Measurements from ENCODE around the gene LYSMD1.

The LYSMD1 gene

GRCh38 chr1:151187205-151187604, 21.5 kb upstream of the LYSMD1 start:
- TF ChIP-seq, protein P1, sequence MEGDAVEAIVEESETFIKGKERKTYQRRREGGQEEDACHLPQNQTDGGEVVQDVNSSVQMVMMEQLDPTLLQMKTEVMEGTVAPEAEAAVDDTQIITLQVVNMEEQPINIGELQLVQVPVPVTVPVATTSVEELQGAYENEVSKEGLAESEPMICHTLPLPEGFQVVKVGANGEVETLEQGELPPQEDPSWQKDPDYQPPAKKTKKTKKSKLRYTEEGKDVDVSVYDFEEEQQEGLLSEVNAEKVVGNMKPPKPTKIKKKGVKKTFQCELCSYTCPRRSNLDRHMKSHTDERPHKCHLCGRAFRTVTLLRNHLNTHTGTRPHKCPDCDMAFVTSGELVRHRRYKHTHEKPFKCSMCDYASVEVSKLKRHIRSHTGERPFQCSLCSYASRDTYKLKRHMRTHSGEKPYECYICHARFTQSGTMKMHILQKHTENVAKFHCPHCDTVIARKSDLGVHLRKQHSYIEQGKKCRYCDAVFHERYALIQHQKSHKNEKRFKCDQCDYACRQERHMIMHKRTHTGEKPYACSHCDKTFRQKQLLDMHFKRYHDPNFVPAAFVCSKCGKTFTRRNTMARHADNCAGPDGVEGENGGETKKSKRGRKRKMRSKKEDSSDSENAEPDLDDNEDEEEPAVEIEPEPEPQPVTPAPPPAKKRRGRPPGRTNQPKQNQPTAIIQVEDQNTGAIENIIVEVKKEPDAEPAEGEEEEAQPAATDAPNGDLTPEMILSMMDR (conservative IDR thresholded peaks at IDR 0.05; ENCODE audit: low read depth, low read length) = no peak
- Histone ChIP-seq H3K79me2 (ENCODE audit: insufficient read depth, low read depth) (peaks cover 31% of the 10 kb centered on the region), H3K27ac (no peak overlapping the region), H3K36me3 (ENCODE audit: insufficient read depth) (peaks cover 22% of the 10 kb centered on the region; the same call in 1 of the 2 replicates), H3K4me2 (no peak overlapping the region), H3K4me3 (IDR thresholded peaks at IDR 0.05; ENCODE audit: insufficient read depth, low read depth, low read length) (no peak overlapping the region), H2AFZ (ENCODE audit: low read depth) (no peak overlapping the region), H3K27me3 (ENCODE audit: insufficient read depth, low read depth) (no peaks in the 10 kb centered on the region), H3K9ac (no peak overlapping the region), H3K4me1 (ENCODE audit: low read depth, poor library complexity, severe bottlenecking) (peaks cover 18% of the 10 kb centered on the region), H4K20me1 (ENCODE audit: insufficient read depth) (no peaks in the 10 kb centered on the region)

GRCh38 chr1:151184211-151184610, 18.5 kb upstream of the LYSMD1 start:
- H3K79me2 ChIP-seq (ENCODE audit: insufficient read depth, low read depth) = peaks cover 23% of the 10 kb centered on the region
- no peaks in the 10 kb centered on the region for H4K20me1 ChIP-seq (ENCODE audit: insufficient read depth)
- H3K4me1 ChIP-seq (ENCODE audit: low read depth, poor library complexity, severe bottlenecking) = peaks cover 11% of the 10 kb centered on the region
- H3K36me3 ChIP-seq (ENCODE audit: insufficient read depth) = peaks cover 23% of the 10 kb centered on the region; the same call in 1 of the 2 replicates
- no peak overlapping the region for H2AFZ ChIP-seq (ENCODE audit: low read depth)
- no peak overlapping the region for H3K4me2 ChIP-seq
- no peaks in the 10 kb centered on the region for H3K27me3 ChIP-seq (ENCODE audit: insufficient read depth, low read depth)
- no peak overlapping the region for H3K4me3 ChIP-seq (IDR thresholded peaks at IDR 0.05; ENCODE audit: insufficient read depth, low read depth, low read length)
- TF ChIP-seq, protein P1 (conservative IDR thresholded peaks at IDR 0.05; ENCODE audit: low read depth, low read length) = no peak
- no peak overlapping the region for H3K9ac ChIP-seq
- H3K27ac ChIP-seq = no peak overlapping the region

- H3K9ac ChIP-seq = no peak overlapping the region
- H3K4me3 ChIP-seq (IDR thresholded peaks at IDR 0.05; ENCODE audit: insufficient read depth, low read depth, low read length) = no peak overlapping the region
- H3K4me2 ChIP-seq = no peak overlapping the region
- no peaks in the 10 kb centered on the region for H4K20me1 ChIP-seq (ENCODE audit: insufficient read depth)
- TF ChIP-seq, protein P1 (conservative IDR thresholded peaks at IDR 0.05; ENCODE audit: low read depth, low read length) = no peak
- H3K27me3 ChIP-seq (ENCODE audit: insufficient read depth, low read depth) = no peaks in the 10 kb centered on the region
- H3K36me3 ChIP-seq (ENCODE audit: insufficient read depth) = peaks cover 9% of the 10 kb centered on the region; the same call in 1 of the 2 replicates
- H3K4me1 ChIP-seq (ENCODE audit: low read depth, poor library complexity, severe bottlenecking) = no peaks in the 10 kb centered on the region
- H3K27ac ChIP-seq = no peak overlapping the region
- H2AFZ ChIP-seq (ENCODE audit: low read depth) = no peak overlapping the region
- no peaks in the 10 kb centered on the region for H3K79me2 ChIP-seq (ENCODE audit: insufficient read depth, low read depth)
Measured at GRCh38 chr1:151176514-151177045, 10.9 kb upstream of the LYSMD1 start.

GRCh38 chr1:151175863-151176262, 10.2 kb upstream of the LYSMD1 start, which contains the start of gene TMOD4:
TMOD4 (minus strand) TSS chr1:151175981; CDS start chr1:151174875, 1,106 bp downstream.
- Histone ChIP-seq H3K27ac (no peak within 1 kb of the TSS), H4K20me1 (ENCODE audit: insufficient read depth) (no peaks in the 10 kb centered on the region), H3K79me2 (ENCODE audit: insufficient read depth, low read depth) (no peaks in the 10 kb centered on the region), H3K4me2 (no peak within 1 kb of the TSS), H2AFZ (ENCODE audit: low read depth) (no peak within 1 kb of the TSS), H3K27me3 (ENCODE audit: insufficient read depth, low read depth) (no peaks in the 10 kb centered on the region), H3K4me1 (ENCODE audit: low read depth, poor library complexity, severe bottlenecking) (no peaks in the 10 kb centered on the region), H3K9ac (no peak within 1 kb of the TSS), H3K36me3 (ENCODE audit: insufficient read depth) (peaks cover 9% of the 10 kb centered on the region; the same call in 1 of the 2 replicates), H3K4me3 (IDR thresholded peaks at IDR 0.05; ENCODE audit: insufficient read depth, low read depth, low read length) (no peak within 1 kb of the TSS)
- TF ChIP-seq, protein P1 (conservative IDR thresholded peaks at IDR 0.05; ENCODE audit: low read depth, low read length) = peak; percentile 97
